CD14-positive monocyte (primary cell): Measurements from ENCODE around the gene RAB6A. TPM values are rescaled to one million over a fixed set of nuclear protein-coding genes. Genes with fewer than 3 reads are reported as not detected.

ENCODE experiments used
- DNase-seq, 3 donors: peaks; one replicate each; pipeline ENCODE4 v3.0.0-alpha.2; 2011 to 2022
- H2AFZ ChIP-seq: 2 replicates; pipeline ENCODE4 v1.6.0; 2012; ENCODE audit warnings: mild to moderate bottlenecking, low read depth, low read length, inconsistent platforms; ENCODE audit not compliant: insufficient read depth, poor library complexity, severe bottlenecking
- H3K27ac ChIP-seq, 2 donors: 1 replicate in 1 of 2; 2 replicates in 1 of 2; pipeline ENCODE4 v1.5.1; 2012 to 2013; ENCODE audit warnings: low read length in 2 of 2, control low read depth in 1 of 2, inconsistent platforms in 1 of 2, low read depth in 1 of 2, mild to moderate bottlenecking in 1 of 2
- H3K27me3 ChIP-seq, 2 donors: one replicate each; pipeline versions ENCODE4 v1.6.0 to v1.6.1; 2011 to 2013; ENCODE audit warnings: low read length in 2 of 2; ENCODE audit not compliant: control insufficient read depth in 2 of 2, insufficient read depth in 2 of 2
- H3K36me3 ChIP-seq, 2 donors: replicated peaks in 1 of 2; 1 replicate in 1 of 2; 2 replicates in 1 of 2; pipeline versions ENCODE4 v1.5.1 to v1.6.1; 2012 to 2013; ENCODE audit warnings: low read length in 2 of 2, control low read depth in 1 of 2, inconsistent platforms in 1 of 2, mild to moderate bottlenecking in 1 of 2; ENCODE audit not compliant: insufficient read depth in 2 of 2, control insufficient read depth in 1 of 2
- H3K4me1 ChIP-seq, 2 donors: 1 replicate in 1 of 2; 2 replicates in 1 of 2; pipeline versions ENCODE4 v1.5.1 to v1.6.1; 2012 to 2013; ENCODE audit warnings: low read length in 2 of 2, control low read depth in 1 of 2, inconsistent platforms in 1 of 2, mild to moderate bottlenecking in 1 of 2, moderate library complexity in 1 of 2; ENCODE audit not compliant: insufficient read depth in 2 of 2, control insufficient read depth in 1 of 2
- H3K4me2 ChIP-seq: replicated peaks from 2 replicates; pipeline ENCODE3; 2012; ENCODE audit warnings: low read length, moderate library complexity, mild to moderate bottlenecking; ENCODE audit not compliant: poor library complexity, severe bottlenecking; ENCODE audit errors: extremely low read depth
- H3K4me3 ChIP-seq, 3 experiments: fragments of 200-600 bp in 1 of 3; sonication (generic) in 1 of 3; replicated peaks in 1 of 3; 1 replicate in 2 of 3; 2 replicates in 1 of 3; pipeline ENCODE4 v1.5.1; 2011 to 2013; ENCODE audit warnings: low read length in 3 of 3, mild to moderate bottlenecking in 3 of 3, control low read depth in 2 of 3, low read depth in 2 of 3, inconsistent platforms in 1 of 3, moderate library complexity in 1 of 3
- H3K79me2 ChIP-seq: 2 replicates; pipeline ENCODE4 v1.6.0; 2012; ENCODE audit warnings: mild to moderate bottlenecking, control low read depth, inconsistent platforms, low read length, moderate library complexity; ENCODE audit not compliant: insufficient read depth
- H3K9ac ChIP-seq: 2 replicates; pipeline ENCODE4 v1.6.0; 2017; ENCODE audit warnings: low read length, mild to moderate bottlenecking; ENCODE audit not compliant: insufficient read depth, poor library complexity, severe bottlenecking
- H3K9me3 ChIP-seq, 2 donors: replicated peaks in 1 of 2; 1 replicate in 1 of 2; 2 replicates in 1 of 2; pipeline versions ENCODE4 v1.5.1 to v1.6.1; 2012 to 2013; ENCODE audit warnings: low read length in 2 of 2, control low read depth in 1 of 2; ENCODE audit not compliant: control insufficient read depth in 1 of 2, insufficient read depth in 1 of 2
- H4K20me1 ChIP-seq: 2 replicates; pipeline ENCODE4 v1.6.0; 2012; ENCODE audit warnings: mild to moderate bottlenecking, low read length, control low read depth, moderate library complexity; ENCODE audit not compliant: insufficient read depth
- H3K27ac Mint-ChIP-seq, 7 donors: one replicate each; pipeline ENCODE4 v1.8.0; 2020; ENCODE audit warnings: mild to moderate bottlenecking in 7 of 7, mixed read lengths in 7 of 7, moderate library complexity in 6 of 7, inconsistent platforms in 2 of 7
- H3K27me3 Mint-ChIP-seq, 3 donors: one replicate each; pipeline ENCODE4 v1.8.0; 2021 to 2022; ENCODE audit warnings: low read depth in 3 of 3, mild to moderate bottlenecking in 3 of 3, mixed read lengths in 3 of 3, moderate library complexity in 3 of 3, inconsistent platforms in 1 of 3
- H3K36me3 Mint-ChIP-seq, 2 donors: one replicate each; pipeline ENCODE4 v1.8.0; 2020; ENCODE audit warnings: mixed read lengths in 2 of 2, inconsistent platforms in 1 of 2, mild to moderate bottlenecking in 1 of 2
- H3K4me1 Mint-ChIP-seq: one replicate; pipeline ENCODE4 v1.8.0; 2020; ENCODE audit warnings: mild to moderate bottlenecking, mixed read lengths
- H3K4me3 Mint-ChIP-seq, 2 donors: one replicate each; pipeline ENCODE4 v1.8.0; 2020; ENCODE audit warnings: mild to moderate bottlenecking in 2 of 2, mixed read lengths in 2 of 2, moderate library complexity in 1 of 2
- H3K9me3 Mint-ChIP-seq, 7 donors: one replicate each; pipeline ENCODE4 v1.8.0; 2020 to 2022; ENCODE audit warnings: mixed read lengths in 7 of 7, mild to moderate bottlenecking in 6 of 7, moderate library complexity in 6 of 7, inconsistent platforms in 2 of 7
- WGBS: methylation state at CpG from one replicate; pipeline ENCODE4 v1.1.5; 2013; ENCODE audit warnings: missing lambda C conversion rate; ENCODE audit not compliant: insufficient coverage; 5-methylcytosine and 5-hydroxymethylcytosine counted together
- intact Hi-C, 2 donors: fragments of 100-400 bp; cut with micrococcal nuclease; formaldehyde crosslinking; loops; one replicate each; pipeline versions ENCODE4 v1.15.0 to v1.15.1; 2023
- polyA minus RNA-seq: library from RNA; depleted of rRNA, polyadenylated mRNA; stranded (reverse); fragments of >200 nt; gene quantifications from 2 replicates; pipeline ENCODE4 v1.2.3, GENCODE V29; 2012
- polyA plus RNA-seq, 3 donors: library from polyadenylated mRNA; depleted of rRNA in 1 of 3; unstranded in 2 of 3; stranded (reverse) in 1 of 3; fragments of 300-500 nt in 2 of 3; fragments of >200 nt in 1 of 3; fragmentation: Illumina TruSeq in 2 of 3; gene quantifications; 1 replicate in 2 of 3; 2 replicates in 1 of 3; pipeline ENCODE4 v1.2.3, GENCODE V29; 2012 to 2021
- total RNA-seq, 12 experiments: library from RNA in 1 of 12; stranded (reverse) in 1 of 12; fragments of 120-200 nt in 1 of 12; gene quantifications; one replicate each; pipeline ENCODE4 v1.2.4 and lab custom pipeline; 2013 to 2026; ENCODE audit warnings: mixed read lengths in 6 of 12, inconsistent platforms in 1 of 12
- TF ChIP-seq, protein P1 (sequence below): fragments of 200-600 bp; IDR thresholded peaks from one replicate; pipeline ENCODE4 v1.8.0; 2022; ENCODE audit warnings: antibody characterized with exemption, mild to moderate bottlenecking

RAB6A gene
- total RNA-seq (2013), result 67.2 TPM
- polyA plus RNA-seq (10 to 100 TPM; 38.3 to 91.3 (median 78.6) TPM), polyA minus RNA-seq (19.8 and 37.7 TPM in 2 replicates), total RNA-seq (lab: John Stamatoyannopoulos, UW) (55.9 to 140 (median 82.8) reads per million in 11 experiments)

DNA sequence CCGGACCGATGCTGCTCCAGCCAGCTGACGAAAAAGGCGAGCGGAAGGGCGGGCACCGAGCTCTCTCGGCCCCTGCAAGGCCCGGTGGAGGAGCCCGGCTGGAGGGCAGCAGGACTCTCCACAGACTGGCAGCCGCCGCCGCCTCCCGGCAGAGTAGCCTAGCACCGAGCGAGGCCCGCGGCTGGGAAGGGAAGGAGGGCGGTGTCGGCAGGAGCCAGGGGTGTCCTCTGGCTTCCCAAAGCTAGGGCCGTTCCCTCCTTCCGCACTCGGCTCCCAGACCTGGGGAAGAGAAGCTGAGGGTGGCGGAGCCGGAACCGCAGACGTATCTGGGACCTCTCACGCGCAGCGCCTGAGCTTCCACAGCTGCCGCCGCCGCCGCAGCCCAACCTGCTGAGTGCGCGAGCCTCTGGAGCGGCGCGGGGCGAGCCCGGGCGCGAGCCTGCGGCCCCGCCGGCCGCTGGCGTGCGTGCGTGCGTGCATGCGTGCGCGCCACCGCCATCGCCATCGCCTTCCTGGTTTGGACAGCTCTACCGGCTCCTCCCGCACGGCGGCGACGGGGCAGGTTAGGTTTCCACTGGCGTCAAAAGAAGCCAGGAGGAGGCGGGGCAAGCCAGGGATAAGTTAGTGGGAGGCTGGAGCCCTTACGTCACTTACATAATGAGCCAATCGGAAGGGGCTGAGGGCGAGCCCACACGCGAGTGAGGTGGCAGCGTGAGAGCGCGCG lies at the start of gene RAB6A:
RAB6A (minus strand) TSS at position 396 of the 724 bp plus-strand sequence. CDS start 439 bp downstream, outside the sequence.
- TF ChIP-seq, protein P1, sequence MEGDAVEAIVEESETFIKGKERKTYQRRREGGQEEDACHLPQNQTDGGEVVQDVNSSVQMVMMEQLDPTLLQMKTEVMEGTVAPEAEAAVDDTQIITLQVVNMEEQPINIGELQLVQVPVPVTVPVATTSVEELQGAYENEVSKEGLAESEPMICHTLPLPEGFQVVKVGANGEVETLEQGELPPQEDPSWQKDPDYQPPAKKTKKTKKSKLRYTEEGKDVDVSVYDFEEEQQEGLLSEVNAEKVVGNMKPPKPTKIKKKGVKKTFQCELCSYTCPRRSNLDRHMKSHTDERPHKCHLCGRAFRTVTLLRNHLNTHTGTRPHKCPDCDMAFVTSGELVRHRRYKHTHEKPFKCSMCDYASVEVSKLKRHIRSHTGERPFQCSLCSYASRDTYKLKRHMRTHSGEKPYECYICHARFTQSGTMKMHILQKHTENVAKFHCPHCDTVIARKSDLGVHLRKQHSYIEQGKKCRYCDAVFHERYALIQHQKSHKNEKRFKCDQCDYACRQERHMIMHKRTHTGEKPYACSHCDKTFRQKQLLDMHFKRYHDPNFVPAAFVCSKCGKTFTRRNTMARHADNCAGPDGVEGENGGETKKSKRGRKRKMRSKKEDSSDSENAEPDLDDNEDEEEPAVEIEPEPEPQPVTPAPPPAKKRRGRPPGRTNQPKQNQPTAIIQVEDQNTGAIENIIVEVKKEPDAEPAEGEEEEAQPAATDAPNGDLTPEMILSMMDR, result no peak
- under 1% methylated on average over 74 of the region's 74 CpGs for WGBS

DNA sequence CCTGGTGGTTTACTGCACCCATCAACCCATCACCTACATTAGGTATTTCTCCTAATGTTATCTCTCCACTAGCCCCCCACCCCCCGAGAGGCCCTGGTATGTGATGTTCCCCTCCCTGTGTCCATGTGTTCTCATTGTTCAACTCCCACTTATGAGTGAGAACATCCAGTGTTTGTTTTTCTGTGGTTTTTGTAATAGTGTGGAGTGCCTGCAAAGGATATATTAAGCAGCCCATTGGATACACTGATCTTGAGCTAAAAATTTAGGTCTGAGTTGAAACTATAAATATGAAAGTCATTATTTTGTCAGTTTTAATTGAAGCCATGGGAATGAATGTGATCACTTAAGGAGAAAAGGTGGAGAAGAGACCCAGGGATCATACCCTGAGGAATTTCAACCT lies 49.8 kb upstream of the RAB6A start:
- TF ChIP-seq, protein P1, result no peak
- no peaks in the 10 kb centered on the region for H3K4me1 ChIP-seq
- no peak overlapping the region for H3K4me2 ChIP-seq
- Mint-ChIP-seq H3K4me1 (no peaks in the 10 kb centered on the region), H3K27ac (no peak overlapping the region), H3K36me3 (peaks cover 25 to 48% of the 10 kb centered on the region in 2 donors), H3K9me3 (peaks cover 0 to 2% (median 0%) of the 10 kb centered on the region in 7 donors), H3K27me3 (no peaks in the 10 kb centered on the region), H3K4me3 (no peak overlapping the region)
- no peaks in the 10 kb centered on the region for H3K9me3 ChIP-seq
- peaks cover 9 to 35% of the 10 kb centered on the region in 2 donors for H3K36me3 ChIP-seq
- H3K79me2 ChIP-seq, result no peaks in the 10 kb centered on the region
- no peak overlapping the region for H3K27ac ChIP-seq
- H3K27me3 ChIP-seq, result no peaks in the 10 kb centered on the region
- H4K20me1 ChIP-seq, result no peaks in the 10 kb centered on the region
- H3K4me3 ChIP-seq, result no peak overlapping the region
- no peak overlapping the region for H3K9ac ChIP-seq
- WGBS, result no CpG with 5 or more reads among the region's 1 CpG
- H2AFZ ChIP-seq, result no peak overlapping the region
- intact Hi-C loops, result no loop called here
- no peak for DNase-seq

More for the DNA sequence above, at the start of gene RAB6A:
- Mint-ChIP-seq H3K4me1 (peaks cover 30% of the 10 kb centered on the region), H3K4me3 (peak within 1 kb of the TSS; percentile 96 to 98), H3K27ac (peak within 1 kb of the TSS; percentile 76 to 92 (median 89)), H3K36me3 (peaks cover 0 to 3% of the 10 kb centered on the region in 2 donors), H3K27me3 (peaks cover 0 to 7% (median 3%) of the 10 kb centered on the region in 3 donors), H3K9me3 (peaks cover 0 to 4% (median 0%) of the 10 kb centered on the region in 7 donors)
- Histone ChIP-seq H3K4me2 (peak within 1 kb of the TSS; percentile 97), H3K9ac (peak within 1 kb of the TSS; percentile 90), H3K9me3 (peaks cover 0 to 3% of the 10 kb centered on the region in 2 donors), H3K27ac (peak within 1 kb of the TSS; percentile 85 to 89), H3K79me2 (peaks cover 45% of the 10 kb centered on the region), H3K27me3 (no peaks in the 10 kb centered on the region), H3K36me3 (no peaks in the 10 kb centered on the region), H2AFZ (peak within 1 kb of the TSS; percentile 90), H4K20me1 (peaks cover 40% of the 10 kb centered on the region), H3K4me3 (peak within 1 kb of the TSS; percentile 72 to 93 (median 82)), H3K4me1 (peaks cover 23 to 43% of the 10 kb centered on the region in 2 donors)
- intact Hi-C loops, result loop anchor here (1.0 kb wide), 1 partner anchor 18 kb away; no protein-coding TSS in a partner anchor
- peak; percentile 100 for DNase-seq
